Endothelial cell (in vitro differentiated cells): ENCODE results near the gene HSPA4. TPM values are rescaled to one million over a fixed set of nuclear protein-coding genes. Genes with fewer than 3 reads are reported as not detected.
"Not testable (repeated sequence)": the region's sequence is repeated elsewhere in the genome, so short reads cannot be mapped to it uniquely, and the experiment has no call there.

Experiments used
- DNase-seq: peaks from one replicate; pipeline ENCODE4 v3.0.0; 2021; ENCODE audit warnings: low spot score
- H3K27ac Mint-ChIP-seq: one replicate; pipeline ENCODE4 v1.8.0; 2021; ENCODE audit warnings: mixed read lengths, inconsistent platforms; ENCODE audit not compliant: unreplicated experiment
- H3K27me3 Mint-ChIP-seq: one replicate; pipeline ENCODE4 v1.8.0; 2021; ENCODE audit warnings: mild to moderate bottlenecking, moderate library complexity, mixed read lengths, inconsistent platforms; ENCODE audit not compliant: unreplicated experiment
- H3K36me3 Mint-ChIP-seq: one replicate; pipeline ENCODE4 v1.8.0; 2021; ENCODE audit warnings: mild to moderate bottlenecking, low read depth, mixed read lengths, inconsistent platforms; ENCODE audit not compliant: unreplicated experiment
- H3K4me1 Mint-ChIP-seq: one replicate; pipeline ENCODE4 v1.8.0; 2021; ENCODE audit warnings: mild to moderate bottlenecking, mixed read lengths, inconsistent platforms; ENCODE audit not compliant: unreplicated experiment
- H3K4me3 Mint-ChIP-seq: one replicate; pipeline ENCODE4 v1.8.0; 2021; ENCODE audit warnings: mild to moderate bottlenecking, mixed read lengths, inconsistent platforms; ENCODE audit not compliant: unreplicated experiment
- H3K9me3 Mint-ChIP-seq: one replicate; pipeline ENCODE4 v1.8.0; 2021; ENCODE audit warnings: mixed read lengths, inconsistent platforms; ENCODE audit not compliant: unreplicated experiment
- CTCF ChIP-seq: fragments of 200-600 bp; sonication (generic); IDR thresholded peaks from one replicate; pipeline ENCODE4 v1.5.0; 2021; ENCODE audit warnings: antibody characterized with exemption; ENCODE audit not compliant: unreplicated experiment
- total RNA-seq: library from RNA; stranded (reverse); fragmentation: NEBNext Ultra II Directional; extraction: Animal tissue kit (Norgen Biotek cat#: 25700); gene quantifications from one replicate; pipeline ENCODE4 v1.2.1, GENCODE V29; 2021; ENCODE audit not compliant: unreplicated experiment

Gene HSPA4
- total RNA-seq, 1 donor from 2014 or later, result 162 TPM

DNA sequence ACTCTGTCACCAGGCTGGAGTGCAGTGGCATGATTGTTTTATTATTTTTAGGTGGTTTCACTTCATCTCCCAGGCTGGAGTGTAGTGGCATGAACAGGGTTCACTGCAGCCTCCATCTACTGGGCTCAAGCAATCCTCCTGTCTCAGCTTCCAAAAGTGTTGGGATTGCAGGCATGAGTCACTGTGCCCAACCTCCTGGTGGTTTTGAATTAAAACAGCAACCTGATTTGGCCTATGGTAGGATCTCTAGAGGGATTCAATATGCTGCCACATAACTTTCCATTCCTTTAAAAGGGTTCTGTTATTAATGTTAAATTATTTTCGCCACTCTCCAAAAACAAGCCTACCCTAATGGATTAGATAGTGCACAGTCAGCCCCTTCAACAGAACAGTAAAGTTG lies 9.9 kb upstream of the HSPA4 start:
- Mint-ChIP-seq H3K4me3 (no peak overlapping the region), H3K9me3 (no peaks in the 10 kb centered on the region), H3K4me1 (no peaks in the 10 kb centered on the region), H3K27ac (no peak overlapping the region), H3K36me3 (no peaks in the 10 kb centered on the region), H3K27me3 (peaks cover 4% of the 10 kb centered on the region)
- TF ChIP-seq CTCF, result no peak
- no peak for DNase-seq

DNA sequence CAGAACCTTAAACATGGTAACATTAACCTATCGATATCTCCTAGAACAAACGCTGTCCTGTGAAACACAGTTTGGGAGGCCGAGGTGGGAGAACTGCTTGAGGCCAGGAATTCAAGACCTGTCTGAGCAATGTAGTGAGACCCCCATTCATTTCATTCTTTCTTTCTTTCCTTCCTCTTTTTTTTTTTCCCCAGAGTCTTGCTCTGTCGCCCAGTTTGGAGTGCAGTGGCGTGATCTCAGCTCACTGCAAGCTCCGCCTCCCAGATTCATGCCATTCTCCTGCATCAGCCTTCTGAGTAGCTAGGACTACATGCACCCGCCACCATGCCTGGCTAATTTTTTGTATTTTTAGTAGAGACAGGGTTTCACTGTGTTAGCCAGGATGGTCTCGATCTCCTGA lies 5.3 kb upstream of the HSPA4 start:
- not testable (repeated sequence) for H3K4me3 Mint-ChIP-seq, DNase-seq, H3K9me3 Mint-ChIP-seq, H3K27ac Mint-ChIP-seq, H3K27me3 Mint-ChIP-seq, H3K36me3 Mint-ChIP-seq
- H3K4me1 Mint-ChIP-seq, result peaks cover 15% of the 10 kb centered on the region

GRCh38 chr5:133047404-133047803 lies 4.4 kb upstream of the HSPA4 start:
- TF ChIP-seq CTCF, result no peak
- Mint-ChIP-seq H3K36me3 (no peaks in the 10 kb centered on the region), H3K27ac (peak overlapping the region; percentile 36), H3K27me3 (no peaks in the 10 kb centered on the region), H3K4me3 (no peak overlapping the region), H3K4me1 (peaks cover 15% of the 10 kb centered on the region), H3K9me3 (no peaks in the 10 kb centered on the region)
- no peak for DNase-seq

GRCh38 chr5:133048993-133049725 lies 2.7 kb upstream of the HSPA4 start:
- H3K36me3 Mint-ChIP-seq, result no peaks in the 10 kb centered on the region
- H3K4me1 Mint-ChIP-seq, result peaks cover 18% of the 10 kb centered on the region
- DNase-seq, result no peak
- H3K4me3 Mint-ChIP-seq, result no peak overlapping the region
- H3K9me3 Mint-ChIP-seq, result no peaks in the 10 kb centered on the region
- H3K27me3 Mint-ChIP-seq, result peaks cover 2% of the 10 kb centered on the region
- peak overlapping the region; percentile 45 for H3K27ac Mint-ChIP-seq
- TF ChIP-seq CTCF, result no peak

DNA sequence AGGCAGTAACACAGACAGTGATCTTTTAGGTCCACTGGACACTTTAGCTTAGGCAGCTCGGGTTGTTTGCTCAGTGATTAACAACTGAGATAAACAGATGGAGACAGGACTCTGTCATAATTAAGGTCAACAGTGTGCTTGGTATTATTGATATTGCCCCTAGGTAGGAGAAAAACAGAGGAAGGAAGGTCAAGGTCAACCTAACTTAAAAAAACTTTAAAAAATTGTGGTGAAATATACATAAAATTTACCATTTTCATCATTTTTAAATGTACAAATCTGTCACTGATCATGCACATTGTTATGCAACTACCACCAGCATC lies 2.1 kb upstream of the HSPA4 start:
- no peak overlapping the region for H3K4me3 Mint-ChIP-seq
- peaks cover 23% of the 10 kb centered on the region for H3K4me1 Mint-ChIP-seq
- H3K27ac Mint-ChIP-seq, result peak overlapping the region; percentile 45
- H3K27me3 Mint-ChIP-seq, result peaks cover 2% of the 10 kb centered on the region
- TF ChIP-seq CTCF, result no peak
- no peak for DNase-seq
- H3K36me3 Mint-ChIP-seq, result no peaks in the 10 kb centered on the region
- H3K9me3 Mint-ChIP-seq, result no peaks in the 10 kb centered on the region
